Keratinocyte (primary cell): ENCODE data around the gene RRP9.

Experiments used
- EZH2 ChIP-seq: IDR thresholded peaks from one replicate; pipeline ENCODE4 v1.6.1; 2012; ENCODE audit warnings: inconsistent platforms, mild to moderate bottlenecking, low read length, moderate library complexity
- TF ChIP-seq, protein P1 (sequence below), 3 experiments: IDR thresholded peaks in 1 of 3; conservative IDR thresholded peaks in 1 of 3; optimal IDR thresholded peaks in 1 of 3; 2 replicates in 2 of 3; 3 replicates in 1 of 3; pipeline versions ENCODE3 to v1.5.1; 2011; ENCODE audit warnings: low read length in 3 of 3, mild to moderate bottlenecking in 3 of 3, moderate library complexity in 2 of 3, control low read depth in 1 of 3, inconsistent platforms in 1 of 3; ENCODE audit not compliant: insufficient read depth in 2 of 3; ENCODE audit errors: extremely low read depth in 1 of 3

GRCh38 chr3:51964521-51964920 lies 22.8 kb upstream of the RRP9 start:
- TF ChIP-seq, protein P1, sequence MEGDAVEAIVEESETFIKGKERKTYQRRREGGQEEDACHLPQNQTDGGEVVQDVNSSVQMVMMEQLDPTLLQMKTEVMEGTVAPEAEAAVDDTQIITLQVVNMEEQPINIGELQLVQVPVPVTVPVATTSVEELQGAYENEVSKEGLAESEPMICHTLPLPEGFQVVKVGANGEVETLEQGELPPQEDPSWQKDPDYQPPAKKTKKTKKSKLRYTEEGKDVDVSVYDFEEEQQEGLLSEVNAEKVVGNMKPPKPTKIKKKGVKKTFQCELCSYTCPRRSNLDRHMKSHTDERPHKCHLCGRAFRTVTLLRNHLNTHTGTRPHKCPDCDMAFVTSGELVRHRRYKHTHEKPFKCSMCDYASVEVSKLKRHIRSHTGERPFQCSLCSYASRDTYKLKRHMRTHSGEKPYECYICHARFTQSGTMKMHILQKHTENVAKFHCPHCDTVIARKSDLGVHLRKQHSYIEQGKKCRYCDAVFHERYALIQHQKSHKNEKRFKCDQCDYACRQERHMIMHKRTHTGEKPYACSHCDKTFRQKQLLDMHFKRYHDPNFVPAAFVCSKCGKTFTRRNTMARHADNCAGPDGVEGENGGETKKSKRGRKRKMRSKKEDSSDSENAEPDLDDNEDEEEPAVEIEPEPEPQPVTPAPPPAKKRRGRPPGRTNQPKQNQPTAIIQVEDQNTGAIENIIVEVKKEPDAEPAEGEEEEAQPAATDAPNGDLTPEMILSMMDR (optimal IDR thresholded peaks at IDR 0.05 in 1 of 3, IDR thresholded peaks at IDR 0.05 in 1 of 3, conservative IDR thresholded peaks at IDR 0.05 in 1 of 3; ENCODE audit: extremely low read depth in 1 of 3, insufficient read depth in 2 of 3, low read length in 3 of 3) = no peak
- TF ChIP-seq EZH2 = no peak
